ENCODE data around the gene HPCAL4. TPM values are rescaled to one million over a fixed set of nuclear protein-coding genes. Genes with fewer than 3 reads are reported as not detected.

The HPCAL4 gene
- total and polyA plus RNA-seq, 2 experiments from 2014 or later: not detected

DNA sequence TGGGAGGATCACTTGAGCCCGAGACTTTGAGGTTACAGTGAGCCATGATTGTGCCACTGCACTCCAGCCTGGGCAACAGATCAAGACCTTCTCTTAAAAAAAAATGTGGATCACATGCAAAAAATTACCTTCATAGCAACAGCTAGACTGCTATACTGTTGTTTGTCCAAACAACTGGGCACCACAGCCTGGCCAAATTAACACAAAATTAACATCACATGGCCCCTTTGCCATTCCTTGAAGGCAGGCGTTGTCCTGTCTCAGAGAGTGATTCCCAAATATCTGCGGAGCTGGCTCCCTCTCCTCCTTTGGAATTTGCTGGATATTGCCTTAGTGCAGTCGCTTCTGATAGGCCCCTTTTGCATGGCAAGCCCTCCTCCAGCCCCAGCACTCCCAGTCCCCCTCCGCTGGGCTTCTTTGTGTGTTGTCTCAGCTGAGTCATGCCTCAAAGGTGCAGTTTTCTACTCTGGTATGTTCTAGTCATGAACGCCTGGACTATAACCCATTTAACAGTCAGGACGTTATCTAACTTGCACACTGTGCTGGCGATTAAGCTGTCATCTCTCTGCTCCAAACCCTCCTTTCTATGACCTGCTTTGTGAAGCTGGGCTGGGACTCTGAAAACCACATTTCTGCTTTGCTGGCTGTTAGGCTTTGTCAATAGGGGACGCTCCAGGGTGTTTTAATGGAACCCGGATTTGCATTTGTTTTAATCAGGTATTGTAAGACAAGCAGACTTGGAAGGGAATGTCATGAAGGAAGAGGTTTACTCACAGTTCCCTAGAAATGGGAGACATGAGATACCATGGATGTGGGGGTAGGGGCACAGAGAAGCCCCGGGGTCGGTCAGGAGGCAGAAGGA is 20.1 kb upstream of the HPCAL4 start:
- Histone ChIP-seq H3K27me3 (replicated peaks; ENCODE audit: insufficient read depth) (peaks cover 50% of the 10 kb centered on the region), H3K9ac (no peak overlapping the region), H3F3A (ENCODE audit: insufficient read depth) (no peaks in the 10 kb centered on the region), H3K4me2 (ENCODE audit: unreplicated experiment) (no peak overlapping the region), H3K4me1 (ENCODE audit: insufficient read depth) (no peaks in the 10 kb centered on the region), H4K20me1 (ENCODE audit: insufficient read depth) (no peaks in the 10 kb centered on the region), H3K9me2 (ENCODE audit: insufficient read depth) (no peaks in the 10 kb centered on the region), H3K79me2 (ENCODE audit: insufficient read depth) (no peaks in the 10 kb centered on the region), H2AFZ (no peak overlapping the region), H3K9me3 (ENCODE audit: low read depth) (no peaks in the 10 kb centered on the region), H3K36me3 (ENCODE audit: low read depth) (no peaks in the 10 kb centered on the region), H3K4me3 (no peak overlapping the region), H3K27ac (no peak overlapping the region)
- 31 to 32% methylated on average over 12 of the region's 12 CpGs for WGBS, 2 experiments (ENCODE audit: low coverage in 1 of 2, low lambda C conversion rate in 2 of 2, missing lambda C conversion rate in 2 of 2)
- peak; percentile 40 for DNase-seq
- no peak for TF ChIP-seq EZH2 (IDR thresholded peaks at IDR 0.05; ENCODE audit: insufficient read depth, poor library complexity, severe bottlenecking)
- in situ Hi-C loops (cut with MboI): no loop called here

DNA sequence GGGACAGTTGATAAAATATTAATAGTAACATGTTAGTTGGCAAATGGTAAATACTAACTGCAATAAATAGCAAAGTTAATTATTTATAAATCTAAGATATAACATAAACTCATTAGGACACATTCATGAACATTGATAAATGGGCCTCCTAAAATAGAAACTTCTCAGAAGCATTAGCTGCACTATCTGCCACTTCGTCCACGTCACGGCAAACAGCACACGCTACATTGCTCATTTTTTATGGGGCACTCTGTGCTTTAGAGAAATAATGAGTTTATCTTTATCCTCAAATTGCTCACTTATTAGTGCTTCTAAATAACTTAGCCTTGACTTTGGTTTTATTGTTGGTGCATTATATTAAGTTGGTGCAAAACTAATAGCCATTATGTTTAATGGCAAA is 16.3 kb upstream of the HPCAL4 start:
- no peaks in the 10 kb centered on the region for H3K4me1 ChIP-seq (ENCODE audit: insufficient read depth)
- no peaks in the 10 kb centered on the region for H3K9me2 ChIP-seq (ENCODE audit: insufficient read depth)
- H3K36me3 ChIP-seq (ENCODE audit: low read depth): no peaks in the 10 kb centered on the region
- no peaks in the 10 kb centered on the region for H3K9me3 ChIP-seq (ENCODE audit: low read depth)
- H3K27ac ChIP-seq: no peak overlapping the region
- no peak overlapping the region for H2AFZ ChIP-seq
- H3K27me3 ChIP-seq (replicated peaks; ENCODE audit: insufficient read depth): peaks cover 34% of the 10 kb centered on the region
- H3F3A ChIP-seq (ENCODE audit: insufficient read depth): no peaks in the 10 kb centered on the region
- H4K20me1 ChIP-seq (ENCODE audit: insufficient read depth): no peaks in the 10 kb centered on the region
- no peak overlapping the region for H3K4me2 ChIP-seq (ENCODE audit: unreplicated experiment)
- no peak for TF ChIP-seq EZH2 (IDR thresholded peaks at IDR 0.05; ENCODE audit: insufficient read depth, poor library complexity, severe bottlenecking)
- no peak for TF ChIP-seq EZH2phosphoT487 (IDR thresholded peaks at IDR 0.05; ENCODE audit: insufficient read depth, low read depth)
- DNase-seq: no peak
- H3K9ac ChIP-seq: no peak overlapping the region
- H3K4me3 ChIP-seq: no peak overlapping the region
- no peaks in the 10 kb centered on the region for H3K79me2 ChIP-seq (ENCODE audit: insufficient read depth)
- 94% methylated on average over 4 of the region's 4 CpGs for WGBS, 2 experiments (ENCODE audit: low coverage in 1 of 2, low lambda C conversion rate in 2 of 2, missing lambda C conversion rate in 2 of 2)
- in situ Hi-C loops (cut with MboI): no loop called here

DNA sequence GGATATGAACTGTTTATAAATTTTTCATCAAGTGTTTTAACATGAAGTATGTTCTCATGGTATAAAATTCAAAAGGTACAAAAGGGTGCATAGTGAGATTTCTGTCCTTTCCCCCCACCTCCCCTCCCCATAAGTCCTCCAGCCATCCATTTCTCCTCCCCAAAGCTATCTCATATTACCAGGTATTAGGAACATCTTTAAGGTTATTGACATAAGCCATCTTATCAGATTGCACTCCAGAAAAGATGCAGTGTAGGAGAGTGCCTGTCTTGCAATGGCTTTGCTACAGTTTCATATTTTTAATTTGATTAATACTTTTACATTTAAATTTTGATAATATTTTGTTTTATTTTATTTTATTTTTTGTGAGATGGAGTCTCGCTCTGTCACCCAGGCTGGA is 13.5 kb upstream of the HPCAL4 start:
- H3K79me2 ChIP-seq (ENCODE audit: insufficient read depth): no peaks in the 10 kb centered on the region
- H3K9me2 ChIP-seq (ENCODE audit: insufficient read depth): no peaks in the 10 kb centered on the region
- DNase-seq: no peak
- H3K36me3 ChIP-seq (ENCODE audit: low read depth): no peaks in the 10 kb centered on the region
- H3K4me3 ChIP-seq: no peak overlapping the region
- peaks cover 41% of the 10 kb centered on the region for H3K27me3 ChIP-seq (replicated peaks; ENCODE audit: insufficient read depth)
- 67 to 74% methylated on average over 1 of the region's 1 CpG for WGBS, 2 experiments (ENCODE audit: low coverage in 1 of 2, low lambda C conversion rate in 2 of 2, missing lambda C conversion rate in 2 of 2)
- H3F3A ChIP-seq (ENCODE audit: insufficient read depth): no peaks in the 10 kb centered on the region
- no peak overlapping the region for H3K27ac ChIP-seq
- H3K4me1 ChIP-seq (ENCODE audit: insufficient read depth): no peaks in the 10 kb centered on the region
- no peak overlapping the region for H2AFZ ChIP-seq
- TF ChIP-seq EZH2phosphoT487 (IDR thresholded peaks at IDR 0.05; ENCODE audit: insufficient read depth, low read depth): no peak
- in situ Hi-C loops (cut with MboI): no loop called here
- no peaks in the 10 kb centered on the region for H3K9me3 ChIP-seq (ENCODE audit: low read depth)
- H3K4me2 ChIP-seq (ENCODE audit: unreplicated experiment): no peak overlapping the region
- no peaks in the 10 kb centered on the region for H4K20me1 ChIP-seq (ENCODE audit: insufficient read depth)
- no peak overlapping the region for H3K9ac ChIP-seq

DNA sequence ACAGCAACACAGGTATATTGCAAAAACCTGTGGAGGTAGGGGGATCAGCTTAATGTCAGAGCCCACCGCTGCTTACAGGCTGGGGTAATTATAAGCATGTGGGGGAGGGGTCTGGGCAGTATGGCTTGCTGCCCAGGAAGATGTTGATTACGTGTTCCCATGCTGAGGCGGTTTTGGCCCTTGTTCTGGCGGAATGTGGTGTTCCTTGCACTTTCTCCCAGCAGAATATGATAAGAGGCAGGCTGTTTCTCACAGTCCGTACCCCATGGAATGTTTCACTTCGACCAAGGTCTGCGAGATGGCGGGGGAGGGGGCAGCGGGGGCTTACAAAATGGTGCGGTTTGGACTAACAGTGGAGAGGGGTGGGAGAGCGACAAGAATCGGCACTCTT is 9.8 kb upstream of the HPCAL4 start:
- Histone ChIP-seq H3K9me3 (ENCODE audit: low read depth) (no peaks in the 10 kb centered on the region), H3K9me2 (ENCODE audit: insufficient read depth) (no peaks in the 10 kb centered on the region), H3K4me1 (ENCODE audit: insufficient read depth) (no peaks in the 10 kb centered on the region), H3K79me2 (ENCODE audit: insufficient read depth) (no peaks in the 10 kb centered on the region), H3K36me3 (ENCODE audit: low read depth) (no peaks in the 10 kb centered on the region), H4K20me1 (ENCODE audit: insufficient read depth) (no peaks in the 10 kb centered on the region), H3K4me2 (ENCODE audit: unreplicated experiment) (no peak overlapping the region), H2AFZ (no peak overlapping the region), H3K9ac (no peak overlapping the region), H3K27me3 (replicated peaks; ENCODE audit: insufficient read depth) (peaks cover 38% of the 10 kb centered on the region), H3K4me3 (no peak overlapping the region), H3F3A (ENCODE audit: insufficient read depth) (no peaks in the 10 kb centered on the region), H3K27ac (no peak overlapping the region)
- 9 to 16% methylated on average over 10 to 12 of the region's 12 CpGs for WGBS, 2 experiments (ENCODE audit: low coverage in 1 of 2, low lambda C conversion rate in 2 of 2, missing lambda C conversion rate in 2 of 2)
- peak; percentile 33 for DNase-seq
- TF ChIP-seq EZH2 (IDR thresholded peaks at IDR 0.05; ENCODE audit: insufficient read depth, poor library complexity, severe bottlenecking): no peak
- no peak for TF ChIP-seq EZH2phosphoT487 (IDR thresholded peaks at IDR 0.05; ENCODE audit: insufficient read depth, low read depth)
- in situ Hi-C loops (cut with MboI): no loop called here
